HepG2 (cell line): ENCODE data around the gene NKIRAS1. TPM values are rescaled to one million over a fixed set of nuclear protein-coding genes. Genes with fewer than 3 reads are reported as not detected.

ENCODE experiments used
- ATAC-seq: fragments of 200-7000 bp; cut with Tn5 transposase; 3 replicates; pipeline ENCODE4 v1.9.1; 2020; ENCODE audit warnings: mild to moderate bottlenecking, moderate library complexity
- BruUV-seq: library from RNA; stranded (reverse); fragments of 400-500 nt; replicated peaks from 2 replicates; lab custom pipeline; 2021; lab: Mats Ljungman, UMichigan
- CTCF ChIA-PET: fragments of 300-600 bp; formaldehyde crosslinking; extraction: SDS; loops from one replicate; lab custom pipeline; 2021; ENCODE audit warnings: low total read pairs, inconsistent platforms, low intra/inter-chr PET ratio; lab: Yijun Ruan, JAX
- POLR2A ChIA-PET: fragments of 350-600 bp; sonication (Branson Sonifier 250); formaldehyde crosslinking; loops from one replicate; lab custom pipeline; 2020; ENCODE audit warnings: antibody characterized with exemption, inconsistent platforms; lab: Yijun Ruan, JAX
- DNase-seq: peaks from one replicate; pipeline ENCODE4 v3.0.0-alpha.2; 2015; ENCODE audit warnings: low spot score
- FAIRE-seq: peaks from 3 replicates; lab custom pipeline; 2011; peaks lifted over from hg19 to GRCh38; lab: Jason Lieb, UNC
- H2AFZ ChIP-seq: one replicate; pipeline ENCODE4 v1.6.1; 2011; ENCODE audit warnings: low read length, inconsistent platforms
- H3K27ac ChIP-seq: fragments of 300-600 bp; 3 replicates; pipeline ENCODE4 v1.8.0; 2011; ENCODE audit warnings: mixed run types, mild to moderate bottlenecking, mixed read lengths, low read length, inconsistent platforms; ENCODE audit not compliant: insufficient read depth; ENCODE audit errors: extremely low read length
- H3K27me3 ChIP-seq, 2 experiments: fragments of 200-600 bp in 1 of 2; 2 replicates in 1 of 2; 3 replicates in 1 of 2; pipeline versions ENCODE4 v1.6.0 to v1.8.0; 2011; ENCODE audit warnings: low read length in 2 of 2, mild to moderate bottlenecking in 2 of 2, moderate library complexity in 2 of 2, inconsistent platforms in 1 of 2; ENCODE audit not compliant: insufficient read depth in 2 of 2, control insufficient read depth in 1 of 2
- H3K36me3 ChIP-seq, 2 experiments: fragments of 200-600 bp in 1 of 2; replicated peaks in 1 of 2; 2 replicates in 1 of 2; 3 replicates in 1 of 2; pipeline versions ENCODE4 v1.5.1 to v1.8.0; 2011; ENCODE audit warnings: low read length in 2 of 2, inconsistent platforms in 1 of 2; ENCODE audit not compliant: insufficient read depth in 2 of 2, control insufficient read depth in 1 of 2
- H3K4me1 ChIP-seq: 2 replicates; pipeline ENCODE4 v1.5.1; 2012; ENCODE audit warnings: low read length, inconsistent platforms; ENCODE audit not compliant: insufficient read depth
- H3K4me2 ChIP-seq: 2 replicates; pipeline ENCODE4 v1.6.0; 2011; ENCODE audit warnings: low read depth, low read length, inconsistent platforms
- H3K4me3 ChIP-seq, 3 experiments: fragments of 200-600 bp in 1 of 3; sonication (generic), shearing (Covaris generic) in 1 of 3; replicated peaks in 1 of 3; 2 replicates each; pipeline ENCODE4 v1.5.1; 2011 to 2016; ENCODE audit warnings: low read length in 3 of 3, inconsistent platforms in 2 of 3, low read depth in 2 of 3, mild to moderate bottlenecking in 2 of 3, control low read depth in 1 of 3, mixed read lengths in 1 of 3; ENCODE audit not compliant: insufficient read depth in 1 of 3
- H3K79me2 ChIP-seq: one replicate; pipeline ENCODE4 v1.6.1; 2011; ENCODE audit warnings: low read length, inconsistent platforms; ENCODE audit not compliant: insufficient read depth
- H3K9ac ChIP-seq: 2 replicates; pipeline ENCODE4 v1.6.0; 2011; ENCODE audit warnings: mild to moderate bottlenecking, low read depth, low read length, inconsistent platforms; ENCODE audit not compliant: insufficient read depth
- H3K9me3 ChIP-seq: 2 replicates; pipeline ENCODE4 v1.5.1; 2012; ENCODE audit warnings: mild to moderate bottlenecking, low read length
- H4K20me1 ChIP-seq: 2 replicates; pipeline ENCODE4 v1.6.0; 2011; ENCODE audit warnings: inconsistent platforms, mild to moderate bottlenecking, low read length, moderate library complexity; ENCODE audit not compliant: insufficient read depth
- IKZF1 ChIP-seq: fragments of 450-650 bp; IDR thresholded peaks from 2 replicates; pipeline ENCODE4 v1.7.1; 2016
- KLF16 ChIP-seq, 2 experiments: sonication (generic) in 1 of 2; formaldehyde crosslinking in 1 of 2; IDR thresholded peaks; 2 replicates each; pipeline versions ENCODE4 v1.6.1 to v1.8.0; 2016 to 2023; ENCODE audit warnings: missing genetic modification reagents in 2 of 2, missing compliant biosample characterization in 1 of 2
- MYNN ChIP-seq: sonication (generic); formaldehyde crosslinking; IDR thresholded peaks from 2 replicates; pipeline ENCODE4 v1.4.0; 2020; ENCODE audit warnings: mild to moderate bottlenecking, low read depth, missing genetic modification reagents
- POLR2AphosphoS2 ChIP-seq: IDR thresholded peaks from 2 replicates; pipeline ENCODE4 v1.6.1; 2011; ENCODE audit warnings: low read depth, low read length, improper control_type of control experiment
- RBFOX2 ChIP-seq: fragments of 200-400 bp; formaldehyde crosslinking; IDR thresholded peaks from 2 replicates; pipeline ENCODE4 v1.6.1; 2017; ENCODE audit warnings: low read depth, mild to moderate bottlenecking, low read length
- SNAI1 ChIP-seq: sonication (generic); formaldehyde crosslinking; IDR thresholded peaks from 2 replicates; pipeline ENCODE4 v1.5.0; 2020; ENCODE audit warnings: mild to moderate bottlenecking, missing genetic modification reagents, borderline replicate concordance
- SNRNP70 ChIP-seq: fragments of 200-400 bp; formaldehyde crosslinking; IDR thresholded peaks from 2 replicates; pipeline ENCODE4 v1.6.1; 2017; ENCODE audit warnings: mild to moderate bottlenecking, low read depth, low read length, moderate library complexity
- ZBTB26 ChIP-seq: IDR thresholded peaks from 2 replicates; pipeline ENCODE4 v1.6.1; 2016; ENCODE audit warnings: missing compliant biosample characterization, missing genetic modification reagents, borderline replicate concordance
- ZBTB42 ChIP-seq: sonication (generic); formaldehyde crosslinking; IDR thresholded peaks from 2 replicates; pipeline ENCODE4 v1.5.0; 2020; ENCODE audit warnings: mild to moderate bottlenecking, missing genetic modification reagents
- ZNF205 ChIP-seq: IDR thresholded peaks from 2 replicates; pipeline ENCODE4 v1.6.1; 2018; ENCODE audit warnings: missing biosample characterization, missing genetic modification reagents
- ZNF337 ChIP-seq: sonication (generic); formaldehyde crosslinking; IDR thresholded peaks from 2 replicates; pipeline ENCODE4 v1.5.1; 2020; ENCODE audit warnings: missing genetic modification reagents, low read depth, mild to moderate bottlenecking, borderline replicate concordance
- ZNF563 ChIP-seq: sonication (generic); formaldehyde crosslinking; IDR thresholded peaks from 2 replicates; pipeline ENCODE4 v1.8.0; 2022; ENCODE audit warnings: mild to moderate bottlenecking, moderate library complexity, missing genetic modification reagents
- ZNF670 ChIP-seq: sonication (generic); formaldehyde crosslinking; IDR thresholded peaks from 2 replicates; pipeline ENCODE4 v1.8.0; 2022; ENCODE audit warnings: mild to moderate bottlenecking, missing genetic modification reagents, borderline replicate concordance
- ZNF703 ChIP-seq: sonication (generic); formaldehyde crosslinking; IDR thresholded peaks from 2 replicates; pipeline ENCODE4 v1.5.1; 2020; ENCODE audit warnings: missing genetic modification reagents, mild to moderate bottlenecking, moderate library complexity, borderline replicate concordance
- WGBS: methylation state at CpG from one replicate; pipeline ENCODE4 v1.1.6; 2017; ENCODE audit warnings: low lambda C conversion rate; 5-methylcytosine and 5-hydroxymethylcytosine counted together
- in situ Hi-C: cut with HindIII; loops from 2 replicates; pipeline ENCODE4 v1.10.0; 2017; ENCODE audit warnings: low pct_unique_long_range_greater_than_20kb; ENCODE audit not compliant: extremely low pct_ligation_motif_present
- intact Hi-C: fragments of 100-400 bp; cut with micrococcal nuclease; formaldehyde crosslinking; loops from one replicate; pipeline ENCODE4 v1.10.0; 2022; ENCODE audit not compliant: unreplicated experiment
- polyA plus RNA-seq, 8 experiments: library from polyadenylated mRNA; depleted of rRNA in 3 of 8; stranded (reverse) in 7 of 8; unstranded in 1 of 8; fragments of >200 nt; fragmentation: Illumina TruSeq in 4 of 8; extraction: Trizol in 4 of 8; gene quantifications; 2 replicates each; pipeline versions ENCODE4 v1.2.1 to v1.2.3, GENCODE V29; 2011 to 2016; ENCODE audit warnings: low read depth in 4 of 8, missing spikeins in 1 of 8, mixed read lengths in 1 of 8; ENCODE audit not compliant: insufficient read depth in 1 of 8
- total RNA-seq, 5 experiments: library from RNA; depleted of rRNA; stranded (reverse); fragments of >200 nt; fragmentation: Illumina TruSeq; extraction: Trizol; gene quantifications; 2 replicates each; pipeline ENCODE4 v1.2.3, GENCODE V29; 2016; ENCODE audit warnings: low read depth in 1 of 5
- TF ChIP-seq, protein P1 (sequence below): sonication (generic); formaldehyde crosslinking; conservative IDR thresholded peaks from 2 replicates; pipeline ENCODE4 v1.4.0; 2020; ENCODE audit warnings: mild to moderate bottlenecking, missing genetic modification reagents, moderate library complexity
- TF ChIP-seq, protein P2 (sequence below): IDR thresholded peaks from 2 replicates; pipeline ENCODE4 v1.6.1; 2016; ENCODE audit warnings: low read depth, control low read depth

NKIRAS1 gene
- total and polyA plus RNA-seq, 2 of the 13 experiments (the other 11 are each of a cell fraction or from before 2014, with no cell fraction given): 4.3 to 8.0 TPM

DNA sequence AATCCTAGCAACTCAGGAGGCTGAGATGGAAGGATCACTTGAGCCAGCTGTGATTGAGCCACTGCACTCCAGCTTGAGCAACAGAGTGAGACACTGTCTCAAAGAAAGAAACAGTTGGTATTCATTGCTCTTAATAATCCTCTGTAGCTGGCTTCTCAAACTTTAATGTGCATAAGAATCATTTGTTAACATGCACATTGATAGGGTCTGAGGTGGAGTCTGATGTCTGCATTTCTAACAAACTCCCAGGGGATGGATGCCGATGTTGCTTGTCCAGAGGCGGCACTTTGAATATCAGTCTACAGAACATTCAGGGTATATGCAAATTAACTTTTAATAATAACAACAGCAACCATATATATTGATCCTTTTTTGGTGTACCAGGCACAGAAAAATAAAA is 39.9 kb downstream of the NKIRAS1 start (continued):
- TF ChIP-seq, protein P1, sequence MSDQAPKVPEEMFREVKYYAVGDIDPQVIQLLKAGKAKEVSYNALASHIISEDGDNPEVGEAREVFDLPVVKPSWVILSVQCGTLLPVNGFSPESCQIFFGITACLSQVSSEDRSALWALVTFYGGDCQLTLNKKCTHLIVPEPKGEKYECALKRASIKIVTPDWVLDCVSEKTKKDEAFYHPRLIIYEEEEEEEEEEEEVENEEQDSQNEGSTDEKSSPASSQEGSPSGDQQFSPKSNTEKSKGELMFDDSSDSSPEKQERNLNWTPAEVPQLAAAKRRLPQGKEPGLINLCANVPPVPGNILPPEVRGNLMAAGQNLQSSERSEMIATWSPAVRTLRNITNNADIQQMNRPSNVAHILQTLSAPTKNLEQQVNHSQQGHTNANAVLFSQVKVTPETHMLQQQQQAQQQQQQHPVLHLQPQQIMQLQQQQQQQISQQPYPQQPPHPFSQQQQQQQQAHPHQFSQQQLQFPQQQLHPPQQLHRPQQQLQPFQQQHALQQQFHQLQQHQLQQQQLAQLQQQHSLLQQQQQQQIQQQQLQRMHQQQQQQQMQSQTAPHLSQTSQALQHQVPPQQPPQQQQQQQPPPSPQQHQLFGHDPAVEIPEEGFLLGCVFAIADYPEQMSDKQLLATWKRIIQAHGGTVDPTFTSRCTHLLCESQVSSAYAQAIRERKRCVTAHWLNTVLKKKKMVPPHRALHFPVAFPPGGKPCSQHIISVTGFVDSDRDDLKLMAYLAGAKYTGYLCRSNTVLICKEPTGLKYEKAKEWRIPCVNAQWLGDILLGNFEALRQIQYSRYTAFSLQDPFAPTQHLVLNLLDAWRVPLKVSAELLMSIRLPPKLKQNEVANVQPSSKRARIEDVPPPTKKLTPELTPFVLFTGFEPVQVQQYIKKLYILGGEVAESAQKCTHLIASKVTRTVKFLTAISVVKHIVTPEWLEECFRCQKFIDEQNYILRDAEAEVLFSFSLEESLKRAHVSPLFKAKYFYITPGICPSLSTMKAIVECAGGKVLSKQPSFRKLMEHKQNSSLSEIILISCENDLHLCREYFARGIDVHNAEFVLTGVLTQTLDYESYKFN (CRISPR knock-in tag): no peak
- TF ChIP-seq ZBTB42 (CRISPR knock-in tag) (no peak), ZBTB26 (CRISPR knock-in tag) (no peak), ZNF703 (no peak), RBFOX2 (no peak), MYNN (CRISPR knock-in tag) (no peak), ZNF563 (no peak)

GRCh38 chr3:23875113-23875725 is 41.6 kb downstream of the NKIRAS1 start:
- FAIRE-seq: no peak
- POLR2A ChIA-PET: no interaction called here
- TSS peak; percentile 20 for BruUV-seq
- TF ChIP-seq SNAI1 (CRISPR knock-in tag): no peak
- TF ChIP-seq ZNF205: no peak
- no peak for TF ChIP-seq ZNF670 (CRISPR knock-in tag)
- no peak for TF ChIP-seq KLF16 (CRISPR knock-in tag; IDR thresholded peaks at IDR 0.05)
- TF ChIP-seq POLR2AphosphoS2: no peak
- no peak for TF ChIP-seq ZNF337
- TF ChIP-seq, protein P2, sequence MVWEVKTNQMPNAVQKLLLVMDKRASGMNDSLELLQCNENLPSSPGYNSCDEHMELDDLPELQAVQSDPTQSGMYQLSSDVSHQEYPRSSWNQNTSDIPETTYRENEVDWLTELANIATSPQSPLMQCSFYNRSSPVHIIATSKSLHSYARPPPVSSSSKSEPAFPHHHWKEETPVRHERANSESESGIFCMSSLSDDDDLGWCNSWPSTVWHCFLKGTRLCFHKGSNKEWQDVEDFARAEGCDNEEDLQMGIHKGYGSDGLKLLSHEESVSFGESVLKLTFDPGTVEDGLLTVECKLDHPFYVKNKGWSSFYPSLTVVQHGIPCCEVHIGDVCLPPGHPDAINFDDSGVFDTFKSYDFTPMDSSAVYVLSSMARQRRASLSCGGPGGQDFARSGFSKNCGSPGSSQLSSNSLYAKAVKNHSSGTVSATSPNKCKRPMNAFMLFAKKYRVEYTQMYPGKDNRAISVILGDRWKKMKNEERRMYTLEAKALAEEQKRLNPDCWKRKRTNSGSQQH: no peak
- no peak for TF ChIP-seq IKZF1
- no peak for TF ChIP-seq SNRNP70

More at GRCh38 chr3:23875113-23875725, 41.6 kb downstream of the NKIRAS1 start:
- Histone ChIP-seq H3K4me2 (no peak overlapping the region), H3K36me3 (no peaks in the 10 kb centered on the region; a peak in 1 of 5 replicates), H4K20me1 (0 out of 2 replicates have a peak, but pooled peaks cover 3% of the 10 kb centered on the region), H3K9ac (no peak overlapping the region), H3K4me3 (no peak overlapping the region), H3K9me3 (no peaks in the 10 kb centered on the region), H3K79me2 (peaks cover 5% of the 10 kb centered on the region), H2AFZ (no peak overlapping the region), H3K4me1 (no peaks in the 10 kb centered on the region; the same call in 1 of the 2 replicates), H3K27ac (no peak overlapping the region), H3K27me3 (no peaks in the 10 kb centered on the region)
- in situ Hi-C loops: no loop called here
- WGBS: 97% methylated on average over 4 of the region's 4 CpGs
- CTCF ChIA-PET: no interaction called here
- intact Hi-C loops: no loop called here
- DNase-seq: no peak
- no peak for ATAC-seq
